Measurements from ENCODE around the gene FAM110D. TPM values are rescaled to one million over a fixed set of nuclear protein-coding genes. Genes with fewer than 3 reads are reported as not detected.

The FAM110D gene
- total RNA-seq, 1 experiment from 2014 or later: not detected

DNA sequence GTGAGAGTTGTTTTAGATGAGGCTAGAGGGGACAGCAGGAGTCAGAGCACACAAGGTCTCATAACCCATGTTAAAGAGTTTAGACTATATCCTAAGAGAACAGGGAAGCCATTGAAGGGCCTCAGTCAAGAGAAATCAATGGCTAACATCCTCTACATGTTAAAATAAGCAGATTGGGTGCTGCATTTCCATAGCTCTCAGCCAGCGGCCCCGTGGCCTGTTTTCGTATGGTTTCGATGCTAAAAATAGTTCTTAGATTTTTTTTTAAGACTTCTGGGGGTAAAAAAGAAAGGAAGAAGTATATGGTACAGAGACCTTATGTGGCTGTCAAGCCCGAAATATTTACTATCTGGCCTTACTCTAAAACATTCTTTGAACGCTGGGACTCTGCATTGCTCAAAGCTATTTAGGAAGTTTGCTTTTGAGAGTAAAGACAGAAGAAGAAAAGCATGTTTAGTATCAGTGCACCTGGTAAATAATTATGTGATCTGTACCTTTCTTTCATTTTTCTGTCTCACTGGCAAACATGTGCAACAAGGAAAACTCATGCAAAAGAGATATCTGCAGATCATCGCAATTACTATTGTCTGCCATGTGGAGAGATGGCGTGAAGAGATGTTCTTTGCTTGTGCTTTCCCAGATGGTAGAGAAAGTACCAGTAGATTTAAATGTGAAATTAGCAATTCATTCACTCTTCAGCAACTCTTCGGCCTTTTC lies 38.8 kb upstream of the FAM110D start:
- TF ChIP-seq, protein P1, sequence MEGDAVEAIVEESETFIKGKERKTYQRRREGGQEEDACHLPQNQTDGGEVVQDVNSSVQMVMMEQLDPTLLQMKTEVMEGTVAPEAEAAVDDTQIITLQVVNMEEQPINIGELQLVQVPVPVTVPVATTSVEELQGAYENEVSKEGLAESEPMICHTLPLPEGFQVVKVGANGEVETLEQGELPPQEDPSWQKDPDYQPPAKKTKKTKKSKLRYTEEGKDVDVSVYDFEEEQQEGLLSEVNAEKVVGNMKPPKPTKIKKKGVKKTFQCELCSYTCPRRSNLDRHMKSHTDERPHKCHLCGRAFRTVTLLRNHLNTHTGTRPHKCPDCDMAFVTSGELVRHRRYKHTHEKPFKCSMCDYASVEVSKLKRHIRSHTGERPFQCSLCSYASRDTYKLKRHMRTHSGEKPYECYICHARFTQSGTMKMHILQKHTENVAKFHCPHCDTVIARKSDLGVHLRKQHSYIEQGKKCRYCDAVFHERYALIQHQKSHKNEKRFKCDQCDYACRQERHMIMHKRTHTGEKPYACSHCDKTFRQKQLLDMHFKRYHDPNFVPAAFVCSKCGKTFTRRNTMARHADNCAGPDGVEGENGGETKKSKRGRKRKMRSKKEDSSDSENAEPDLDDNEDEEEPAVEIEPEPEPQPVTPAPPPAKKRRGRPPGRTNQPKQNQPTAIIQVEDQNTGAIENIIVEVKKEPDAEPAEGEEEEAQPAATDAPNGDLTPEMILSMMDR (IDR thresholded peaks at IDR 0.05; ENCODE audit: unreplicated experiment): no peak
- CTCF ChIA-PET: no interaction called here
- no peak for DNase-seq
- H3K9me3 Mint-ChIP-seq (ENCODE audit: low read depth, unreplicated experiment): no peaks in the 10 kb centered on the region
- no peak overlapping the region for H3K4me3 Mint-ChIP-seq (ENCODE audit: low read depth, unreplicated experiment)
- H3K36me3 Mint-ChIP-seq (ENCODE audit: insufficient read depth, unreplicated experiment): peaks cover 22% of the 10 kb centered on the region
- peaks cover 14% of the 10 kb centered on the region for H3K4me1 Mint-ChIP-seq (ENCODE audit: low read depth, unreplicated experiment)
- intact Hi-C loops (cut with micrococcal nuclease; ENCODE audit: unreplicated experiment): no loop called here
- H3K27ac Mint-ChIP-seq (ENCODE audit: unreplicated experiment): no peak overlapping the region
- BruUV-seq (replicated peaks): no TSS peak
- H3K27me3 Mint-ChIP-seq (ENCODE audit: unreplicated experiment): no peaks in the 10 kb centered on the region

DNA sequence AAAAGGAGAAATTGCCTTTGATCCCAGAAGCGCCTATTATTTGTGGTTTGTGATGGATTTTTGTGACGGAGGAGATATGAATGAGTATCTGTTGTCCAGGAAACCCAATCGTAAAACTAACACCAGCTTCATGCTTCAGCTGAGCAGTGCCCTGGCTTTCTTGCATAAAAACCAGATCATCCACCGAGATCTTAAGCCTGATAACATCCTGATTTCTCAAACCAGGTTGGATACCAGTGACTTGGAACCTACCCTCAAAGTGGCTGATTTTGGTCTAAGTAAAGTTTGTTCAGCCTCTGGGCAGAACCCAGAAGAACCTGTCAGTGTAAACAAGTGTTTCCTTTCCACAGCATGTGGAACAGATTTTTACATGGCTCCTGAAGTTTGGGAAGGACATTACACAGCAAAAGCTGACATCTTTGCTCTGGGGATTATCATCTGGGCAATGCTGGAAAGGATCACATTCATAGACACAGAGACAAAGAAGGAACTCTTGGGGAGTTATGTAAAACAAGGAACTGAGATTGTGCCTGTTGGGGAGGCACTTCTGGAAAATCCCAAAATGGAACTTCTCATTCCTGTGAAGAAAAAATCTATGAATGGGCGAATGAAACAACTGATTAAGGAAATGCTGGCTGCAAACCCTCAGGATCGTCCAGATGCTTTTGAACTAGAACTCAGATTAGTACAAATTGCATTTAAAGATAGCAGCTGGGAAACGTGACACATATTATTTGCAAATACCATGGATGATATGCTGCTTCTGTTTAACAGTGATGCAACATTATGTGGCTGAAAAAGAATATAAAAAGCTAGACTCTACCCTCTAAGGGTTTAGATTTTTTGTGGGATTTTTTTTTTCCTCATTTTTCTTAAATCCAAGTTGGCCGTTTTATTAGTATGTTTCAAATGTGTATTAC lies 36.8 kb upstream of the FAM110D start:
- H3K27ac Mint-ChIP-seq (ENCODE audit: unreplicated experiment): peak overlapping the region; percentile 56
- H3K4me1 Mint-ChIP-seq (ENCODE audit: low read depth, unreplicated experiment): peaks cover 15% of the 10 kb centered on the region
- TF ChIP-seq, protein P1 (IDR thresholded peaks at IDR 0.05; ENCODE audit: unreplicated experiment): no peak
- H3K9me3 Mint-ChIP-seq (ENCODE audit: low read depth, unreplicated experiment): no peaks in the 10 kb centered on the region
- H3K36me3 Mint-ChIP-seq (ENCODE audit: insufficient read depth, unreplicated experiment): peaks cover 30% of the 10 kb centered on the region
- H3K27me3 Mint-ChIP-seq (ENCODE audit: unreplicated experiment): no peaks in the 10 kb centered on the region
- no peak for DNase-seq
- CTCF ChIA-PET: no interaction called here
- intact Hi-C loops (cut with micrococcal nuclease; ENCODE audit: unreplicated experiment): no loop called here
- no TSS peak for BruUV-seq (replicated peaks)
- no peak overlapping the region for H3K4me3 Mint-ChIP-seq (ENCODE audit: low read depth, unreplicated experiment)

DNA sequence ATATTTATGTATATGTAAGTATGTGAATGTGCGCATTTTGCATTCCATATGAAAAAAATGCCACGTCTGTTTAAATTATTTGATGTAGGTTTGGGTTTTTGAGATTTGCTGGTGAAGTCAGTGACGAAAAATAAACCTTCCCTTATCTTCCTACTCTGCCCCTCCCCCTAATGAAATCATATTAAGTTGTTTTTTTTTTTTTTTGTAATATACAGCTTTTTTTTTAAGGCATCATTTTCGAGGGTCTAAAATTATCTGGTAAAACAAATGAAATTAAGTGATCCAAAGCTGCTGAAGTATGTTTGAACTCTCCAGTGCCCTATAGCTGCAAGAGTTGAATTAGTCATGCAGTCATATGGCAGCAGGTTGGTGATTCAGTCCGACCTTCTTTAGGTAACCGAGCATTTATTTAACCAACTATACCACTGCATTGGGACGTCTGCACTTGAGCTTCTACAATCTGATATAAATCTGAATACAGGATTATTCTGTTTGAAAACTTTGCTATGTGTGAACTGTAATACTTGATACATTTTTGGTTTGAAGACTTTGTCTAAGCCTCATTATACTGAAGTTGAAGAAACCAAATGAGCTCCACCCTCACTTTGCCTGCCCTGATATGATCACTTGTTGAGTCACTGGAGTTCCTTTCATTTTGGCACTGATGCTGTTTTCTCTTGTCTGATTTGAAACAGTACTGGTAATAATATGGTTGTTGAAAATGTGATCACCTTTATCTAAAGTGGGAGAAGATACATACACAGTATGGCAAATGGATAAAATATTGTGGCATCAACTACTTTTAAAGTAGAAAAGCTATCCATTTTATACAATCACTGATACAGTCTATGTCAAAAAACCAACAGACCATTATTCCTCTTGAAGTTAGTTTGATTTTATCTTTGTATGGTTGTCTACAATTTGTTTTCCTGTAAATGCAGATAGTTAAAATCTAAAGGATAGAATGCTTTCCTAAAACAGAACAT lies 35.6 kb upstream of the FAM110D start:
- peaks cover 19% of the 10 kb centered on the region for H3K36me3 Mint-ChIP-seq (ENCODE audit: insufficient read depth, unreplicated experiment)
- peak overlapping the region; percentile 44 for H3K4me3 Mint-ChIP-seq (ENCODE audit: low read depth, unreplicated experiment)
- no peaks in the 10 kb centered on the region for H3K27me3 Mint-ChIP-seq (ENCODE audit: unreplicated experiment)
- H3K9me3 Mint-ChIP-seq (ENCODE audit: low read depth, unreplicated experiment): no peaks in the 10 kb centered on the region
- H3K4me1 Mint-ChIP-seq (ENCODE audit: low read depth, unreplicated experiment): peaks cover 26% of the 10 kb centered on the region
- TF ChIP-seq, protein P1 (IDR thresholded peaks at IDR 0.05; ENCODE audit: unreplicated experiment): no peak
- CTCF ChIA-PET: interaction anchor here (0.7 to 1.3 kb wide), 4 partner anchors 21 to 248 kb away, joined by 5 to 9 read pairs (median 5); no protein-coding TSS in a partner anchor
- BruUV-seq (replicated peaks): no TSS peak
- no peak for DNase-seq
- peak overlapping the region; percentile 72 for H3K27ac Mint-ChIP-seq (ENCODE audit: unreplicated experiment)
- intact Hi-C loops (cut with micrococcal nuclease; ENCODE audit: unreplicated experiment): no loop called here
